Mucosa of gallbladder (tissue), 1 donor: ENCODE data around the gene PDPR. TPM values are rescaled to one million over a fixed set of nuclear protein-coding genes. Genes with fewer than 3 reads are reported as not detected.

Experiments
- total RNA-seq: library from RNA; stranded (reverse); gene quantifications from one replicate; pipeline ENCODE4 v1.2.1, GENCODE V29; 2021
- donor health status: DM: no; HTN: no; CAD: no.

PDPR gene
- total RNA-seq, 1 donor from 2014 or later = 19.9 TPM

Other genes starting within 250 kb of the PDPR start
- gene CLEC18A, start 163.0 kb upstream of the PDPR start, total RNA-seq = 3.6 TPM
- 0.98 TPM for gene CLEC18C, start 59.5 kb downstream of the PDPR start, total RNA-seq
- gene EXOSC6, start 137.6 kb downstream of the PDPR start, total RNA-seq = 19.5 TPM
- gene AARS1, start 175.2 kb downstream of the PDPR start, total RNA-seq = 85.4 TPM
- 23.9 TPM for gene DDX19B, start 184.9 kb downstream of the PDPR start, total RNA-seq
- 29.4 TPM for gene DDX19A, start 232.6 kb downstream of the PDPR start, total RNA-seq